NCI-H146 treated with DMSO at 0.1 percent for 48 hours (cell line): Measurements from ENCODE around the gene ZNF211.
A peak's percentile ranks its signal among the peaks of the same experiment; 100 is the strongest.

Experiments
- DNase-seq: peaks from one replicate; lab custom pipeline; 2025; ENCODE audit not compliant: unreplicated experiment; lab: John Stamatoyannopoulos, UW

Gene ZNF211

GRCh38 chr19:57655443-57655842 is 22.5 kb downstream of the ZNF211 start:
- no peak for DNase-seq

GRCh38 chr19:57656346-57656745 is 23.4 kb downstream of the ZNF211 start:
- DNase-seq = no peak

GRCh38 chr19:57664269-57665127 is 31.5 kb downstream of the ZNF211 start:
- peak; percentile 71 for DNase-seq

GRCh38 chr19:57665261-57665806 is 32.4 kb downstream of the ZNF211 start:
- peak; percentile 92 for DNase-seq

- DNase-seq = no peak
Observed at GRCh38 chr19:57667228-57667627, 34.3 kb downstream of the ZNF211 start.

- no peak for DNase-seq
Observed at GRCh38 chr19:57668635-57669034, 35.7 kb downstream of the ZNF211 start, which contains the start of gene ZSCAN4. Gene ZSCAN4 (plus strand): TSS chr19:57668935. CDS start chr19:57676146, 7,211 bp downstream.

GRCh38 chr19:57671124-57671895 is 38.3 kb downstream of the ZNF211 start:
- no peak for DNase-seq

GRCh38 chr19:57672466-57672865 is 39.5 kb downstream of the ZNF211 start:
- DNase-seq = no peak

GRCh38 chr19:57675881-57676280 is 42.9 kb downstream of the ZNF211 start:
- no peak for DNase-seq

- no peak for DNase-seq
Observed at GRCh38 chr19:57682226-57682766, 49.3 kb downstream of the ZNF211 start.

GRCh38 chr19:57686727-57687126 is 53.8 kb downstream of the ZNF211 start:
- DNase-seq = no peak

- DNase-seq = no peak
Observed at GRCh38 chr19:57687363-57688010, 54.5 kb downstream of the ZNF211 start.

- no peak for DNase-seq
Observed at GRCh38 chr19:57688011-57688763, 55.2 kb downstream of the ZNF211 start.

GRCh38 chr19:57689750-57690149 is 56.8 kb downstream of the ZNF211 start:
- no peak for DNase-seq
